ENCODE measurements around the gene CDK17. TPM values are rescaled to one million over a fixed set of nuclear protein-coding genes. Genes with fewer than 3 reads are reported as not detected.
"Not testable (repeated sequence)": the region's sequence is repeated elsewhere in the genome, so short reads cannot be mapped to it uniquely, and the experiment has no call there.

Gene CDK17
- total and polyA plus RNA-seq, 2 experiments from 2014 or later, result 29.3 to 62.7 TPM

- H3K9me3 ChIP-seq (ENCODE audit: low read depth), result no peaks in the 10 kb centered on the region
- no peaks in the 10 kb centered on the region for H3K27me3 ChIP-seq (replicated peaks; ENCODE audit: insufficient read depth)
- peaks cover 15% of the 10 kb centered on the region for H3K36me3 ChIP-seq (ENCODE audit: low read depth)
- no peak overlapping the region for H2AFZ ChIP-seq
- peak overlapping the region; percentile 38 for H3K27ac ChIP-seq
- in situ Hi-C loops (cut with MboI), result no loop called here
- peaks cover 73% of the 10 kb centered on the region for H3F3A ChIP-seq (ENCODE audit: insufficient read depth)
- H3K9ac ChIP-seq, result peak overlapping the region; percentile 23; the same call in 1 of the 2 replicates
- peaks cover 28% of the 10 kb centered on the region for H3K4me1 ChIP-seq (ENCODE audit: insufficient read depth)
- peak overlapping the region; percentile 58 for H3K4me2 ChIP-seq (ENCODE audit: unreplicated experiment)
- H3K9me2 ChIP-seq (ENCODE audit: insufficient read depth), result no peaks in the 10 kb centered on the region
- H3K4me3 ChIP-seq, result peak overlapping the region; percentile 17
- 60% methylated on average over 4 to 5 of the region's 5 CpGs for WGBS, 2 experiments (ENCODE audit: low coverage in 1 of 2, low lambda C conversion rate in 2 of 2, missing lambda C conversion rate in 2 of 2)
- TF ChIP-seq EZH2phosphoT487 (IDR thresholded peaks at IDR 0.05; ENCODE audit: insufficient read depth, low read depth), result no peak
- no peak for TF ChIP-seq EZH2 (IDR thresholded peaks at IDR 0.05; ENCODE audit: insufficient read depth, poor library complexity, severe bottlenecking)
- H3K79me2 ChIP-seq (ENCODE audit: insufficient read depth), result peaks cover 100% of the 10 kb centered on the region
- DNase-seq, result no peak
- peaks cover 33% of the 10 kb centered on the region for H4K20me1 ChIP-seq (ENCODE audit: insufficient read depth)
These were observed 53.0 kb downstream of the CDK17 start for GRCh38 chr12:96347130-96347699.

DNA sequence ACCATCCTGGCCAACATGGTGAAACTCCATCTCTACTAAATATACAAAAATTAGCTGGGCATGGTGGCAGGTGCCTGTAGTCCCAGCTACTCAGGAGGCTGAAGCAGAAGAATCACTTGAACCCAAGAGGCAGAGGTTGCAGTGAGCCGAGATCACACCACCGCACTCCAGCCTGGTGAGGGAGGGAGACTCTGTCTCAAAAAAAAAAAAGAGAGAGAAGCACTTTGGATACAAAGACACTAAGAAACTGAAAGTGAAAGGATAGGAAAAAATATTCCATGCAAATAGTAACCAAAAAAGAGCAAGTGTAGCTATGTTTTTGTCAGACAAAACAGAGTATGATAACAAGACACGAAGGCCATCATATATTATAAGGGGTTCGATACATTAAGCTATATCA is 53.5 kb downstream of the CDK17 start:
- H3K4me2 ChIP-seq (ENCODE audit: unreplicated experiment), result peak overlapping the region; percentile 58
- peak overlapping the region; percentile 17 for H3K4me3 ChIP-seq
- H3K9me2 ChIP-seq (ENCODE audit: insufficient read depth); H3K9me3 ChIP-seq (ENCODE audit: low read depth); H3K27me3 ChIP-seq (replicated peaks; ENCODE audit: insufficient read depth); in situ Hi-C loops (cut with MboI); H2AFZ ChIP-seq: not testable (repeated sequence)
- H3K4me1 ChIP-seq (ENCODE audit: insufficient read depth), result peaks cover 23% of the 10 kb centered on the region
- H3K36me3 ChIP-seq (ENCODE audit: low read depth), result peaks cover 19% of the 10 kb centered on the region
- DNase-seq, result peak; percentile 23
- H4K20me1 ChIP-seq (ENCODE audit: insufficient read depth), result peaks cover 35% of the 10 kb centered on the region
- peak overlapping the region; percentile 38 for H3K27ac ChIP-seq
- peaks cover 100% of the 10 kb centered on the region for H3K79me2 ChIP-seq (ENCODE audit: insufficient read depth)
- H3F3A ChIP-seq (ENCODE audit: insufficient read depth), result peaks cover 73% of the 10 kb centered on the region
- H3K9ac ChIP-seq, result peak overlapping the region; percentile 23; the same call in 1 of the 2 replicates
- 61% methylated on average over 4 of the region's 4 CpGs for WGBS, 2 experiments (ENCODE audit: low coverage in 1 of 2, low lambda C conversion rate in 2 of 2, missing lambda C conversion rate in 2 of 2)

DNA sequence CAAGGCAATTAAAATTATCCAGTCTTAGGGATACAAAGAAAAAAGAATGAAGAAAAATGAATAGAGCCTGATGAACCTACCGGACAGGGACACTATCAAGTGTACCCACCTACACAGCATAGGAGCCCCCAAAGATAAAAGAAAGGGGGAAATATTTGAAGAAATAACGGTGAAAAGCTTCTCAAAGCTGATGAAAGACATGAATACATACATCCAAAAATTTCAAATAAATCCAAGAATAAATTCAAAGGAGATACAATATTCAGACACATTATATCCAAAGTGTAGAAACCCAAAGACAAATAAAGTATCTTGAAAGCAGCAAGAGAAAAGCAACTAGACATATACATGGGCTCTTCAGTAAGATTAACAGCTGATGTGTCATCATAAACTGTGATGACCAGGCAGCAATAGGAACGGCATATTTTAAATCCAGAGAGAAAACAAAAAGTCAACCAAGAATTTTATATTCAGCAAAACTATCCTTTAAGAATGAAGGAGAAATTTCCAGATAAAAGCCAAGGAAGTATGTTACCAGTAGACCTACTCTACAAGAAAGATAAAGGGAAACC is 56.0 kb downstream of the CDK17 start:
- Histone ChIP-seq H3K4me1 (ENCODE audit: insufficient read depth) (peaks cover 7% of the 10 kb centered on the region), H3K9ac (no peak overlapping the region), H3K4me2 (ENCODE audit: unreplicated experiment) (no peak overlapping the region), H3K4me3 (no peak overlapping the region), H2AFZ (no peak overlapping the region), H3K27ac (no peak overlapping the region), H3K36me3 (ENCODE audit: low read depth) (peaks cover 19% of the 10 kb centered on the region), H3F3A (ENCODE audit: insufficient read depth) (peaks cover 56% of the 10 kb centered on the region), H3K9me3 (ENCODE audit: low read depth) (no peaks in the 10 kb centered on the region), H3K79me2 (ENCODE audit: insufficient read depth) (peaks cover 100% of the 10 kb centered on the region), H3K27me3 (replicated peaks; ENCODE audit: insufficient read depth) (no peaks in the 10 kb centered on the region), H4K20me1 (ENCODE audit: insufficient read depth) (peaks cover 34% of the 10 kb centered on the region), H3K9me2 (ENCODE audit: insufficient read depth) (no peaks in the 10 kb centered on the region)
- 74 to 85% methylated on average over 3 of the region's 3 CpGs for WGBS, 2 experiments (ENCODE audit: low coverage in 1 of 2, low lambda C conversion rate in 2 of 2, missing lambda C conversion rate in 2 of 2)
- in situ Hi-C loops (cut with MboI), result no loop called here
- TF ChIP-seq EZH2phosphoT487 (IDR thresholded peaks at IDR 0.05; ENCODE audit: insufficient read depth, low read depth) (no peak), EZH2 (IDR thresholded peaks at IDR 0.05; ENCODE audit: insufficient read depth, poor library complexity, severe bottlenecking) (no peak)
- DNase-seq, result no peak

DNA sequence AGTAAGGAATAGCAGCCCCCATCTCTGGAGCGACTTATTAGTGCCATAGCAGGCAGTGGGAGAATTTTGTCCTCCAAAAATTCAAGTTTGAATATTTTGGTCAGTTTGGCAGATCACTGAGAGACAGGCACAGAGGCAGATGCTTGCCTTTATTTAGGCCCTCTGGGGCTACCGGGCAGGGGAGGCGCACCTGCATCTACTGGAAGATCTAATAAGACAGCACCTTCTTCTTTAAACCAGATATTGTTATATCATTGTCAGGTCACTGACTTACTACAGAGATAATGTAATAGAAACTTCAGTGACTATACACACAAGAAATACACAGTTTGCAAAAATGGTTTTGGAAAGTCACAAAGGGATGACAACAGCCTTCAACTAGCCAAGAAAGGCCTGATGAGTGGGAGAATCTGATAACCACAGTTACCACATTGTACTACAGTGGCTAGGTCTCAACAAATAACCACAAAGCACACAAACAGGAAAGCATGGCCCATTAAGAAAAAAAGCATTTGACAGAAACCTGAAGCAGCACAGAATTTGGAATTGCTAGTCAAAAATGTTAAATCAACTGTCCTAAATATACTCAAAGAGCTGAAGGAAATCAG is 56.8 kb downstream of the CDK17 start:
- TF ChIP-seq EZH2 (IDR thresholded peaks at IDR 0.05; ENCODE audit: insufficient read depth, poor library complexity, severe bottlenecking), result no peak
- TF ChIP-seq EZH2phosphoT487 (IDR thresholded peaks at IDR 0.05; ENCODE audit: insufficient read depth, low read depth), result no peak
- peaks cover 7% of the 10 kb centered on the region for H3K4me1 ChIP-seq (ENCODE audit: insufficient read depth)
- H3K27me3 ChIP-seq (replicated peaks; ENCODE audit: insufficient read depth), result no peaks in the 10 kb centered on the region
- peak; percentile 23 for DNase-seq
- H3K9me3 ChIP-seq (ENCODE audit: low read depth), result no peaks in the 10 kb centered on the region
- 98% methylated on average over 3 of the region's 3 CpGs for WGBS, 2 experiments (ENCODE audit: low coverage in 1 of 2, low lambda C conversion rate in 2 of 2, missing lambda C conversion rate in 2 of 2)
- H4K20me1 ChIP-seq (ENCODE audit: insufficient read depth), result peaks cover 34% of the 10 kb centered on the region
- H3F3A ChIP-seq (ENCODE audit: insufficient read depth), result peaks cover 50% of the 10 kb centered on the region
- no peak overlapping the region for H2AFZ ChIP-seq
- no peak overlapping the region for H3K27ac ChIP-seq
- in situ Hi-C loops (cut with MboI), result no loop called here
- no peaks in the 10 kb centered on the region for H3K9me2 ChIP-seq (ENCODE audit: insufficient read depth)
- H3K79me2 ChIP-seq (ENCODE audit: insufficient read depth), result peaks cover 100% of the 10 kb centered on the region
- peaks cover 19% of the 10 kb centered on the region for H3K36me3 ChIP-seq (ENCODE audit: low read depth)
- no peak overlapping the region for H3K9ac ChIP-seq
- H3K4me2 ChIP-seq (ENCODE audit: unreplicated experiment), result no peak overlapping the region
- H3K4me3 ChIP-seq, result no peak overlapping the region

DNA sequence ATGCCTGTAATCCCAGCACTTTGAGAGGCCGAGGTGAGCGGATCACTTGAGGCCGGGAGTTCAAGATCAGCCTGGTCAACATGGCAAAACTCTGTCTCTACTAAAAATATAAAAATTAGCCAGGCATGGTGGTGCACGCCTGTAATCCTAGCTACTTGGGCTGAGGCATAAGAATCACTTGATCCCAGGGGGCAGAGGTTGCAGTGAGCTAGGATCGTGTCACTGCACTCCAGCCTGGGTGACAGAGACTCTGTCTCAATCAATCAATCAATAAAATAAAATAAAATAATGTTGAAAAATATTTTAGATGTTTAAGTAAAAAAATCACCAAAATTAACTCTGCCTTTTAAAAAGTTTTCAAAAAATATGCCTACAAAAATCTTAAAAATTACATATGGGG is 60.6 kb downstream of the CDK17 start:
- Histone ChIP-seq H3K79me2 (ENCODE audit: insufficient read depth) (peaks cover 100% of the 10 kb centered on the region), H3F3A (ENCODE audit: insufficient read depth) (peaks cover 47% of the 10 kb centered on the region), H4K20me1 (ENCODE audit: insufficient read depth) (peaks cover 33% of the 10 kb centered on the region), H3K36me3 (ENCODE audit: low read depth) (peaks cover 19% of the 10 kb centered on the region)
- H3K4me1 ChIP-seq (ENCODE audit: insufficient read depth); H3K27me3 ChIP-seq (replicated peaks; ENCODE audit: insufficient read depth); H3K4me3 ChIP-seq; H3K9ac ChIP-seq; H2AFZ ChIP-seq; H3K9me2 ChIP-seq (ENCODE audit: insufficient read depth); H3K4me2 ChIP-seq (ENCODE audit: unreplicated experiment); H3K27ac ChIP-seq; DNase-seq; H3K9me3 ChIP-seq (ENCODE audit: low read depth); in situ Hi-C loops (cut with MboI): not testable (repeated sequence)
- 95 to 99% methylated on average over 5 of the region's 5 CpGs for WGBS, 2 experiments (ENCODE audit: low coverage in 1 of 2, low lambda C conversion rate in 2 of 2, missing lambda C conversion rate in 2 of 2)
